Naive B cell (primary cell): Measurements from ENCODE around the gene SLC16A10. TPM values are rescaled to one million over a fixed set of nuclear protein-coding genes. Genes with fewer than 3 reads are reported as not detected.

Source experiments
- ATAC-seq, 2 donors: fragments of 150-1000 bp; cut with Tn5 transposase; 2 replicates each; pipeline ENCODE4 v1.10.0; 2021; ENCODE audit warnings: low read depth in 2 of 2, mild to moderate bottlenecking in 2 of 2, moderate library complexity in 2 of 2
- DNase-seq: peaks from one replicate; pipeline ENCODE4 v3.0.0; 2022
- H3K27ac Mint-ChIP-seq, 6 donors: one replicate each; pipeline ENCODE4 v1.8.0; 2020 to 2022; ENCODE audit warnings: mild to moderate bottlenecking in 6 of 6, mixed read lengths in 6 of 6, moderate library complexity in 5 of 6, inconsistent platforms in 2 of 6
- H3K27me3 Mint-ChIP-seq, 3 donors: one replicate each; pipeline ENCODE4 v1.8.0; 2021 to 2022; ENCODE audit warnings: mixed read lengths in 3 of 3, mild to moderate bottlenecking in 1 of 3
- H3K36me3 Mint-ChIP-seq, 2 donors: one replicate each; pipeline ENCODE4 v1.8.0; 2020 to 2022; ENCODE audit warnings: mixed read lengths in 2 of 2, inconsistent platforms in 1 of 2, mild to moderate bottlenecking in 1 of 2
- H3K4me1 Mint-ChIP-seq, 3 donors: one replicate each; pipeline ENCODE4 v1.8.0; 2020 to 2022; ENCODE audit warnings: mixed read lengths in 3 of 3, inconsistent platforms in 1 of 3, mild to moderate bottlenecking in 1 of 3, moderate library complexity in 1 of 3
- H3K4me3 Mint-ChIP-seq, 8 donors: one replicate each; pipeline ENCODE4 v1.8.0; 2020 to 2022; ENCODE audit warnings: mild to moderate bottlenecking in 8 of 8, mixed read lengths in 8 of 8, moderate library complexity in 8 of 8, inconsistent platforms in 2 of 8
- H3K9me3 Mint-ChIP-seq, 7 donors: one replicate each; pipeline ENCODE4 v1.8.0; 2020 to 2022; ENCODE audit warnings: mixed read lengths in 7 of 7, mild to moderate bottlenecking in 5 of 7, inconsistent platforms in 2 of 7, moderate library complexity in 1 of 7
- polyA plus RNA-seq, 6 donors: library from polyadenylated mRNA; unstranded; fragments of 300-500 nt; fragmentation: Illumina TruSeq; gene quantifications; one replicate each; pipeline ENCODE4 v1.2.3, GENCODE V29; 2021; ENCODE audit warnings: low read depth in 6 of 6

SLC16A10 gene
- polyA plus RNA-seq, 6 donors from 2014 or later = 0.15 to 2.1 (median 0.65) TPM; not detected in 3

DNA sequence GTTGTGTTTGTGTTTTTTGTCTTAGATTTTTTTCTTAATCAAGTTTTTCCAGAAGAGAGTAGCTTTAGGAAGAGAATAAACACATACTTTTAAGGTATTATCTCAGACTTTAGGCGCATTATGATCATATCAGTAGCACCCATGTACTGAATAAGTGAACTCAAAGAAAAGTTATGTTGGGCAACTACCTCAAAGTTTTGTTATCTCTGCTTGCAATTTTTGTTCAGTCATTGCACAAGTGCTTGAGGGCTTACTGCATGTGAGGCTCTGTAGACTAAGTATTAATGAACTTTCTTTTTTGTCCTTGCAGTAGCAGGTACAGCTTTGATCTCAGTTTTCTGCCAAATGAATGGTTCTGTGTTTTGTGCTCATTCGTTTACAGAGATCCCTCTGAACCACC, 189.0 kb downstream of the SLC16A10 start:
- DNase-seq = no peak
- Mint-ChIP-seq H3K9me3 (peaks cover 7 to 37% (median 28%) of the 10 kb centered on the region in 7 donors), H3K4me3 (no peak overlapping the region), H3K36me3 (peaks cover 67% of the 10 kb centered on the region in 2 donors), H3K27ac (no peak overlapping the region), H3K27me3 (no peaks in the 10 kb centered on the region), H3K4me1 (peaks cover 0 to 6% (median 0%) of the 10 kb centered on the region in 3 donors)
- no peak for ATAC-seq

DNA sequence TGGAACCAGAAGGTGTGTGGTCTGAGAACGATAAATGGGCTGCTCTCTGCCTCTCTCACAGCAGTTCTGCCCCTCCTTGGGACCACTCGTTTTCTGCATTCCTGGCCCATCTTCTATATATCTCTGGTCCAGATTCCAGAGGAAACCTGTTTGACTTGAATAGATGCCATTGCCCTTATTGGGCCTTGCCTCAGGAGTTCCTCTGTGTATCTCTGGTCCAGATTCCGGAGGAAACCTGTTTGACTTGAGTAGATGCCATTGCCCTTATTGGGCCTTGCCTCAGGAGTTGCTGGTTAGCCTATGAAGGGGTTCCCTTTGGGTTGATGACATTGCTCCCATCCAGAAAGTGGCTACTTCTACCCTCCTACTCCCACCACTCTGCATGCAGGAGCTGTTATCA, 189.4 kb downstream of the SLC16A10 start:
- Mint-ChIP-seq H3K27ac (no peak overlapping the region), H3K9me3 (peaks cover 7 to 37% (median 28%) of the 10 kb centered on the region in 7 donors), H3K27me3 (no peaks in the 10 kb centered on the region), H3K4me1 (peaks cover 0 to 6% (median 0%) of the 10 kb centered on the region in 3 donors), H3K4me3 (no peak overlapping the region), H3K36me3 (peaks cover 67 to 69% of the 10 kb centered on the region in 2 donors)
- no peak for DNase-seq
- ATAC-seq = no peak

DNA sequence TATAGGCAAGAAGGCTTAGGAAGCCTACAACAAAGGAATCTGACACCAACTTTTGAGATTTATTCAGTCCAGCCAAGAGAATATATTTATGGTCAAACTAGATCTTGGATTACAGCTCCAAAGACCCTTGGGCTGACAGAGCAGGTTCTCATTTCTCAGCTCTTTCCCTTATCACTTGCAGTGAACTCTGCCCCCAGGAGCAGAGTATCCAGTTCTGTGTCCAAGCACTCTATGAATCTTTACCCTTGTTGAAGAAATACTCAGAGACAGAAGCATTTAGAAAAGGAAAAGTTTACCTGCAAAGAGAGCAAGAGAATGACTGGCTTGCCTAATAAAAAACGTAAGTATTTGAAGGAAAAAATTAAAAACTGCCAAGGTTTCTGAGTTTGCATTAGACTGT, 190.5 kb downstream of the SLC16A10 start:
- Mint-ChIP-seq H3K4me1 (peaks cover 0 to 9% (median 0%) of the 10 kb centered on the region in 3 donors), H3K9me3 (peaks cover 7 to 37% (median 28%) of the 10 kb centered on the region in 7 donors), H3K4me3 (no peak overlapping the region), H3K27me3 (no peaks in the 10 kb centered on the region), H3K36me3 (peaks cover 67 to 78% of the 10 kb centered on the region in 2 donors), H3K27ac (no peak overlapping the region)
- DNase-seq (no peak), ATAC-seq (no peak)

DNA sequence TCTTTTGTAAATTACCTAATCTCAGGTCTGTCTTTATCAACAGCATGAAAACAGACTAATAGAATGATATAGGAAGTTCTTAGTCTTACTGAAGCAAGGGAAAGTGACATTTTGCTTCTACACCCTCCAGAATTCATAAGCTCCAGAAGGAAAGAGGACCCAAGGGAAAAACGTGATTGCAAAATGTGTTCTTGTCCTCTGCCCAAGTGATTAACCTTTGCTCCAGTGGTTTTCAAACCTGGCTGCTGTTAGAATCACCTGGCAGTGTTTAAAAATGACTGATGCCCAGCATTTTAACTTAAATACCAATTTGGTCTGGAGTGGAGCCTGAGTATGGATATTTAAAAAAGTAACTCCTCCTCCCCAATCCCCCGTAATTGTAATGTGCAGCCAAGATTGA, 191.4 kb downstream of the SLC16A10 start:
- ATAC-seq = no peak
- Mint-ChIP-seq H3K4me3 (no peak overlapping the region), H3K27ac (no peak overlapping the region), H3K27me3 (no peaks in the 10 kb centered on the region), H3K4me1 (peaks cover 0 to 11% (median under 1%) of the 10 kb centered on the region in 3 donors), H3K9me3 (peaks cover 7 to 29% (median 20%) of the 10 kb centered on the region in 7 donors), H3K36me3 (peaks cover 60 to 72% of the 10 kb centered on the region in 2 donors)
- no peak for DNase-seq

DNA sequence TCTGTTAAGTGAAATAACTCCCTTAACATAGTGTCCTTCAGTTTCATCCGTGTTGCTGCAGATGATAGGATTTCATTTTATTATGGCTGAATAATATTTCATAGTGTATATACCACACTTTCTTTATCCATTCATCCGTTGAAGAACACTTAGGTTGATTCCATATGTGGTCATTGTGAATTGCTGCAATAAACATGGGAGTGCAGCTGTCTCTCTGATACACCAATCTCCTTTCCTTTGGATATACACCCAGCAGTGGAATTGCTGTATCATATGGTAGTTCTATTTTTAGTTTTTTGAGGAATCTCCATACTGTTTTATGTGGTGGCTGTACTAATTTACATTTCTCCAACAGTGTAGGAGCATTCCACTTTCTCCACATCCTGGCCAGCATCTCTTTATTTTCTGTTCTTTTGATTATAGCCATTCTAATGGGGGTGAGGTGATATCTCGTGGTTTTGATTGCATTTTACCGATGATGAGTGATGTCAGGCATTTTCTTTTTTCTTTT, 193.2 kb downstream of the SLC16A10 start:
- H3K4me3 Mint-ChIP-seq = no peak overlapping the region
- H3K27me3 Mint-ChIP-seq = no peaks in the 10 kb centered on the region
- H3K27ac Mint-ChIP-seq = peak overlapping the region in 2 of 6 donors; percentile 42 to 51
- peaks cover 0 to 13% (median 7%) of the 10 kb centered on the region in 7 donors for H3K9me3 Mint-ChIP-seq
- ATAC-seq = no peak
- peaks cover 44 to 60% of the 10 kb centered on the region in 2 donors for H3K36me3 Mint-ChIP-seq
- peaks cover 10 to 28% (median 13%) of the 10 kb centered on the region in 3 donors for H3K4me1 Mint-ChIP-seq
- DNase-seq = no peak

Other genes with a start within 250 kb of the SLC16A10 start
- gene AMD1, start 212.7 kb upstream of the SLC16A10 start, polyA plus RNA-seq = 10 to 100 TPM; 51.3 to 87.5 (median 66.3) TPM
- gene GTF3C6, start 128.8 kb upstream of the SLC16A10 start, polyA plus RNA-seq = 100 to 1,000 TPM in 4 of 6 donors, 10 to 100 TPM in 2; 90.8 to 109 (median 101) TPM
- 10 to 100 TPM; 18.3 to 27.2 (median 24.9) TPM for gene RPF2, start 105.5 kb upstream of the SLC16A10 start, polyA plus RNA-seq